GM12878 (cell line): ENCODE data around the gene MYO1E. TPM values are rescaled to one million over a fixed set of nuclear protein-coding genes. Genes with fewer than 3 reads are reported as not detected.

ENCODE experiments used
- BCL3 ChIP-seq: IDR thresholded peaks from 2 replicates; pipeline ENCODE4 v1.6.1; 2011; ENCODE audit warnings: borderline replicate concordance, low read depth, mild to moderate bottlenecking, moderate library complexity, low read length; ENCODE audit not compliant: insufficient read depth, poor library complexity, severe bottlenecking
- BHLHE40 ChIP-seq, 2 experiments: fragments of 450-650 bp in 1 of 2; IDR thresholded peaks; 2 replicates each; pipeline ENCODE4 v1.6.1; 2011 to 2017; ENCODE audit warnings: low read depth in 2 of 2, borderline replicate concordance in 1 of 2, improper control_type of control experiment in 1 of 2, low read length in 1 of 2, mild to moderate bottlenecking in 1 of 2
- BMI1 ChIP-seq: fragments of 450-650 bp; IDR thresholded peaks from 2 replicates; pipeline ENCODE4 v1.6.1; 2016; ENCODE audit warnings: mild to moderate bottlenecking, moderate library complexity, borderline replicate concordance
- CBX5 ChIP-seq: sonication (generic); IDR thresholded peaks from 2 replicates; pipeline ENCODE4 v1.6.1; 2016; ENCODE audit warnings: low read depth, moderate library complexity, mild to moderate bottlenecking, inconsistent platforms
- CEBPB ChIP-seq, 2 experiments: fragments of 150-350 bp in 1 of 2; IDR thresholded peaks; 2 replicates each; pipeline ENCODE4 v1.6.1; 2012 to 2014; ENCODE audit warnings: low read depth in 2 of 2, low read length in 2 of 2, borderline replicate concordance in 1 of 2, inconsistent platforms in 1 of 2
- CHD4 ChIP-seq: fragments of 200-600 bp; sonication (generic); IDR thresholded peaks from 2 replicates; pipeline ENCODE4 v1.6.1; 2016; ENCODE audit warnings: mild to moderate bottlenecking
- DPF2 ChIP-seq: fragments of 450-650 bp; IDR thresholded peaks from 2 replicates; pipeline ENCODE4 v1.6.1; 2017; ENCODE audit warnings: mild to moderate bottlenecking
- E2F4 ChIP-seq: IDR thresholded peaks from 2 replicates; pipeline ENCODE4 v1.6.1; 2012; ENCODE audit warnings: low read depth, low read length, improper control_type of control experiment
- FOXK2 ChIP-seq: fragments of 450-650 bp; IDR thresholded peaks from 2 replicates; pipeline ENCODE4 v1.6.1; 2017; ENCODE audit warnings: mild to moderate bottlenecking, moderate library complexity
- FOXM1 ChIP-seq: IDR thresholded peaks from 2 replicates; pipeline ENCODE4 v1.6.1; 2012; ENCODE audit warnings: low read depth, mild to moderate bottlenecking, inconsistent platforms, low read length, moderate library complexity
- GATAD2B ChIP-seq: fragments of 450-650 bp; conservative IDR thresholded peaks from 2 replicates; pipeline ENCODE4 v1.6.1; 2017; ENCODE audit warnings: low read depth, mild to moderate bottlenecking, moderate library complexity
- RFX5 ChIP-seq: IDR thresholded peaks from 2 replicates; pipeline ENCODE4 v1.6.1; 2011; ENCODE audit warnings: low read depth, low read length, improper control_type of control experiment
- TARDBP ChIP-seq: IDR thresholded peaks from 2 replicates; pipeline ENCODE4 v1.6.1; 2016; ENCODE audit warnings: borderline replicate concordance
- TBL1XR1 ChIP-seq: IDR thresholded peaks from 2 replicates; pipeline ENCODE4 v1.6.1; 2012; ENCODE audit warnings: low read depth, low read length, improper control_type of control experiment
- TCF3 ChIP-seq: IDR thresholded peaks from 2 replicates; pipeline ENCODE4 v1.6.1; 2012; ENCODE audit warnings: low read depth, mild to moderate bottlenecking, low read length, borderline replicate concordance; ENCODE audit not compliant: insufficient read depth
- ZNF274 ChIP-seq: IDR thresholded peaks from one replicate; pipeline ENCODE4 v1.8.0; 2011; ENCODE audit not compliant: insufficient read length, insufficient read depth
- polyA plus RNA-seq, 11 experiments: library from polyadenylated mRNA; depleted of rRNA in 4 of 11; unstranded in 6 of 11; stranded (reverse) in 5 of 11; fragments of >200 nt; fragmentation: Nextera tagmentation in 4 of 11; fragmentation: Illumina TruSeq in 1 of 11; extraction: Ambion mirVana in 4 of 11; extraction: Trizol in 1 of 11; gene quantifications; 1 replicate in 1 of 11; 2 replicates in 10 of 11; pipeline versions ENCODE4 v1.2.1 to v1.2.3, GENCODE V29; 2011 to 2016; ENCODE audit warnings: inconsistent platforms in 2 of 11, missing spikeins in 2 of 11, low read depth in 1 of 11
- total RNA-seq, 4 experiments: library from RNA; depleted of rRNA in 3 of 4; stranded (reverse); fragments of >200 nt in 3 of 4; fragmentation: Illumina TruSeq in 1 of 4; extraction: Trizol in 1 of 4; gene quantifications; 2 replicates each; pipeline versions ENCODE4 v1.2.1 to v1.2.3, GENCODE V29; 2013 to 2021
- TF ChIP-seq, protein P1 (sequence below): fragments of 450-650 bp; IDR thresholded peaks from 2 replicates; pipeline ENCODE4 v1.6.1; 2016; ENCODE audit warnings: mild to moderate bottlenecking
- TF ChIP-seq, protein P2 (sequence below): fragments of 450-650 bp; IDR thresholded peaks from 2 replicates; pipeline ENCODE4 v1.6.1; 2017; ENCODE audit warnings: mild to moderate bottlenecking, low read depth, inconsistent platforms; ENCODE audit not compliant: poor library complexity, severe bottlenecking
- TF ChIP-seq, protein P3 (sequence below): fragments of 450-650 bp; IDR thresholded peaks from 2 replicates; pipeline ENCODE4 v1.6.1; 2017; ENCODE audit warnings: low read depth, mild to moderate bottlenecking, moderate library complexity
- TF ChIP-seq, protein P4 (sequence below): fragments of 450-650 bp; IDR thresholded peaks from 2 replicates; pipeline ENCODE4 v1.6.1; 2017; ENCODE audit warnings: mild to moderate bottlenecking

The MYO1E gene
- total and polyA plus RNA-seq, 10 of the 15 experiments (the other 5 are each of a cell fraction or from before 2014, with no cell fraction given), result 10.3 to 266 (median 64.9) TPM

DNA sequence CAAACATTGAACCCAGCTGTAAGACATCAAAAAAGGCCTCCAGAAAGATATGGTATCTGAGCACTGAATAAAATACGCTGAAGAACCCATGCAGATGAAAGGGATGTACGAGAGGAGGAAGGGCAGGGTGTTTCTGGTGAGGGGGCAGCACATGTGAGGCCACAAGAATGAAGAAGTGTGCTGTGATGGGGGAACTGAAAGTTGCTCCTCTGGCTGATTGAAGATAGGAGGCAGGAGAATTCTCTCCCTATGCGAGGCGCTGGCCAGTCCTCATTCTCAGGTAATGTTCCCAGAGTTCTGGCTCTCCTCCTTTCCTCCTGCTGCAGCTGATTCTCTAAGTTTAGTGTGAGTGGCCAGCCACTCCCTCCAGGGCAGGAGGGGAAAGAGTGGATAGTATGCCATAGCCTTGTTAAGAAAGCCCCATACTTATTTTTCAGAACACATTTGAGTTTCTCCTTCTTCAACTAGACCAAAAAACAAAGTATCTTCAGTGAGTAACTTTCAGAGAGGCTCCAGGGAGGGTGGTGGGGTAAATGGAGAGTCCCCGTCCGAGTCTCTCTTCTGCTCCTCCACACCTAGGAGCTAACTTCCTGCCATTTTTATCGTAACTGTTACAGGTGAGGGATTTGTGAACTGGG, 26.9 kb upstream of the MYO1E start (continued):
- TF ChIP-seq, protein P1, sequence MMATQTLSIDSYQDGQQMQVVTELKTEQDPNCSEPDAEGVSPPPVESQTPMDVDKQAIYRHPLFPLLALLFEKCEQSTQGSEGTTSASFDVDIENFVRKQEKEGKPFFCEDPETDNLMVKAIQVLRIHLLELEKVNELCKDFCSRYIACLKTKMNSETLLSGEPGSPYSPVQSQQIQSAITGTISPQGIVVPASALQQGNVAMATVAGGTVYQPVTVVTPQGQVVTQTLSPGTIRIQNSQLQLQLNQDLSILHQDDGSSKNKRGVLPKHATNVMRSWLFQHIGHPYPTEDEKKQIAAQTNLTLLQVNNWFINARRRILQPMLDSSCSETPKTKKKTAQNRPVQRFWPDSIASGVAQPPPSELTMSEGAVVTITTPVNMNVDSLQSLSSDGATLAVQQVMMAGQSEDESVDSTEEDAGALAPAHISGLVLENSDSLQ, result no peak
- TF ChIP-seq BMI1 (peak; percentile 54; the same call in 1 of the 2 replicates), TCF3 (0 out of 2 replicates have a peak, but pooled peaks have one; percentile 56), BCL3 (peak; percentile 78), E2F4 (no peak), GATAD2B (no peak), TBL1XR1 (peak; percentile 89), DPF2 (peak; percentile 97), RFX5 (no peak), CBX5 (0 out of 2 replicates have a peak, but pooled peaks have one; percentile 37), BHLHE40 (IDR thresholded peaks at IDR 0.05; ENCODE audit: borderline replicate concordance in 1 of 2, low read depth in 2 of 2, low read length in 1 of 2) (peak; percentile 95 to 97), CEBPB (IDR thresholded peaks at IDR 0.05; ENCODE audit: borderline replicate concordance in 1 of 2, low read depth in 2 of 2, low read length in 2 of 2) (no peak), TARDBP (no peak), ZNF274 (no peak), CHD4 (no peak), FOXK2 (no peak), FOXM1 (peak; percentile 69)
- TF ChIP-seq, protein P2, sequence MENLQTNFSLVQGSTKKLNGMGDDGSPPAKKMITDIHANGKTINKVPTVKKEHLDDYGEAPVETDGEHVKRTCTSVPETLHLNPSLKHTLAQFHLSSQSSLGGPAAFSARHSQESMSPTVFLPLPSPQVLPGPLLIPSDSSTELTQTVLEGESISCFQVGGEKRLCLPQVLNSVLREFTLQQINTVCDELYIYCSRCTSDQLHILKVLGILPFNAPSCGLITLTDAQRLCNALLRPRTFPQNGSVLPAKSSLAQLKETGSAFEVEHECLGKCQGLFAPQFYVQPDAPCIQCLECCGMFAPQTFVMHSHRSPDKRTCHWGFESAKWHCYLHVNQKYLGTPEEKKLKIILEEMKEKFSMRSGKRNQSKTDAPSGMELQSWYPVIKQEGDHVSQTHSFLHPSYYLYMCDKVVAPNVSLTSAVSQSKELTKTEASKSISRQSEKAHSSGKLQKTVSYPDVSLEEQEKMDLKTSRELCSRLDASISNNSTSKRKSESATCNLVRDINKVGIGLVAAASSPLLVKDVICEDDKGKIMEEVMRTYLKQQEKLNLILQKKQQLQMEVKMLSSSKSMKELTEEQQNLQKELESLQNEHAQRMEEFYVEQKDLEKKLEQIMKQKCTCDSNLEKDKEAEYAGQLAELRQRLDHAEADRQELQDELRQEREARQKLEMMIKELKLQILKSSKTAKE, result peak; percentile 49
- TF ChIP-seq, protein P3, sequence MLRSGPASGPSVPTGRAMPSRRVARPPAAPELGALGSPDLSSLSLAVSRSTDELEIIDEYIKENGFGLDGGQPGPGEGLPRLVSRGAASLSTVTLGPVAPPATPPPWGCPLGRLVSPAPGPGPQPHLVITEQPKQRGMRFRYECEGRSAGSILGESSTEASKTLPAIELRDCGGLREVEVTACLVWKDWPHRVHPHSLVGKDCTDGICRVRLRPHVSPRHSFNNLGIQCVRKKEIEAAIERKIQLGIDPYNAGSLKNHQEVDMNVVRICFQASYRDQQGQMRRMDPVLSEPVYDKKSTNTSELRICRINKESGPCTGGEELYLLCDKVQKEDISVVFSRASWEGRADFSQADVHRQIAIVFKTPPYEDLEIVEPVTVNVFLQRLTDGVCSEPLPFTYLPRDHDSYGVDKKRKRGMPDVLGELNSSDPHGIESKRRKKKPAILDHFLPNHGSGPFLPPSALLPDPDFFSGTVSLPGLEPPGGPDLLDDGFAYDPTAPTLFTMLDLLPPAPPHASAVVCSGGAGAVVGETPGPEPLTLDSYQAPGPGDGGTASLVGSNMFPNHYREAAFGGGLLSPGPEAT, result peak; percentile 72
- TF ChIP-seq, protein P4, sequence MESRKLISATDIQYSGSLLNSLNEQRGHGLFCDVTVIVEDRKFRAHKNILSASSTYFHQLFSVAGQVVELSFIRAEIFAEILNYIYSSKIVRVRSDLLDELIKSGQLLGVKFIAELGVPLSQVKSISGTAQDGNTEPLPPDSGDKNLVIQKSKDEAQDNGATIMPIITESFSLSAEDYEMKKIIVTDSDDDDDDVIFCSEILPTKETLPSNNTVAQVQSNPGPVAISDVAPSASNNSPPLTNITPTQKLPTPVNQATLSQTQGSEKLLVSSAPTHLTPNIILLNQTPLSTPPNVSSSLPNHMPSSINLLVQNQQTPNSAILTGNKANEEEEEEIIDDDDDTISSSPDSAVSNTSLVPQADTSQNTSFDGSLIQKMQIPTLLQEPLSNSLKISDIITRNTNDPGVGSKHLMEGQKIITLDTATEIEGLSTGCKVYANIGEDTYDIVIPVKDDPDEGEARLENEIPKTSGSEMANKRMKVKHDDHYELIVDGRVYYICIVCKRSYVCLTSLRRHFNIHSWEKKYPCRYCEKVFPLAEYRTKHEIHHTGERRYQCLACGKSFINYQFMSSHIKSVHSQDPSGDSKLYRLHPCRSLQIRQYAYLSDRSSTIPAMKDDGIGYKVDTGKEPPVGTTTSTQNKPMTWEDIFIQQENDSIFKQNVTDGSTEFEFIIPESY, result no peak
